Skeletal muscle tissue (tissue), 4 donors: ENCODE data around the gene AK4. TPM values are rescaled to one million over a fixed set of nuclear protein-coding genes. Genes with fewer than 3 reads are reported as not detected.

ENCODE experiments used
- H3K27ac ChIP-seq: one replicate; pipeline ENCODE4 v1.7.0; 2013; ENCODE audit warnings: mild to moderate bottlenecking, low read depth, low read length, inconsistent platforms
- H3K27me3 ChIP-seq, 3 donors: one replicate each; pipeline ENCODE4 v1.7.0; 2013; ENCODE audit warnings: low read length in 3 of 3; ENCODE audit not compliant: control insufficient read depth in 3 of 3, insufficient read depth in 3 of 3
- H3K36me3 ChIP-seq, 3 donors: one replicate each; pipeline ENCODE4 v1.7.0; 2013; ENCODE audit warnings: low read length in 3 of 3; ENCODE audit not compliant: control insufficient read depth in 3 of 3, insufficient read depth in 3 of 3
- H3K4me1 ChIP-seq, 3 donors: one replicate each; pipeline ENCODE4 v1.7.0; 2013; ENCODE audit warnings: low read length in 3 of 3, mild to moderate bottlenecking in 3 of 3; ENCODE audit not compliant: control insufficient read depth in 3 of 3, insufficient read depth in 3 of 3
- H3K4me3 ChIP-seq, 3 donors: one replicate each; pipeline ENCODE4 v1.7.0; 2013; ENCODE audit warnings: low read length in 3 of 3
- H3K9ac ChIP-seq, 3 donors: one replicate each; pipeline ENCODE4 v1.7.0; 2013; ENCODE audit warnings: low read length in 3 of 3, mild to moderate bottlenecking in 3 of 3, moderate library complexity in 2 of 3, low read depth in 1 of 3
- H3K9me3 ChIP-seq, 3 donors: one replicate each; pipeline ENCODE4 v1.7.0; 2013; ENCODE audit warnings: low read length in 3 of 3; ENCODE audit not compliant: control insufficient read depth in 3 of 3
- total RNA-seq: library from RNA; depleted of rRNA; stranded (reverse); fragments of >200 nt; gene quantifications from one replicate; pipeline ENCODE4 v1.2.3, GENCODE V29; 2014
- donor health status: Osteomylitis.

The AK4 gene
- total RNA-seq, 1 donor from 2014 or later, result 6.8 TPM

- Histone ChIP-seq H3K27ac (no peak overlapping the region), H3K9ac (no peak overlapping the region), H3K27me3 (no peaks in the 10 kb centered on the region), H3K4me1 (no peaks in the 10 kb centered on the region), H3K9me3 (peaks cover 0 to 2% (median 0%) of the 10 kb centered on the region in 3 donors), H3K4me3 (no peak overlapping the region), H3K36me3 (no peaks in the 10 kb centered on the region)
Observed at GRCh38 chr1:65237503-65237902, 89.5 kb downstream of the AK4 start.

- H3K9me3 ChIP-seq, result peaks cover 0 to 2% (median 0%) of the 10 kb centered on the region in 3 donors
- no peak overlapping the region for H3K27ac ChIP-seq
- no peaks in the 10 kb centered on the region for H3K4me1 ChIP-seq
- no peak overlapping the region for H3K9ac ChIP-seq
- H3K36me3 ChIP-seq, result no peaks in the 10 kb centered on the region
- no peaks in the 10 kb centered on the region for H3K27me3 ChIP-seq
- H3K4me3 ChIP-seq, result no peak overlapping the region
Observed at GRCh38 chr1:65238010-65238409, 90.0 kb downstream of the AK4 start.

GRCh38 chr1:65243491-65243890 lies 95.5 kb downstream of the AK4 start:
- Histone ChIP-seq H3K9me3 (no peaks in the 10 kb centered on the region), H3K4me1 (peaks cover 0 to 4% (median 3%) of the 10 kb centered on the region in 3 donors), H3K4me3 (no peak overlapping the region), H3K27me3 (no peaks in the 10 kb centered on the region), H3K27ac (no peak overlapping the region), H3K9ac (no peak overlapping the region), H3K36me3 (no peaks in the 10 kb centered on the region)

- Histone ChIP-seq H3K36me3 (no peaks in the 10 kb centered on the region), H3K27me3 (no peaks in the 10 kb centered on the region), H3K27ac (no peak overlapping the region), H3K4me3 (no peak overlapping the region), H3K4me1 (peaks cover 0 to 4% (median 3%) of the 10 kb centered on the region in 3 donors), H3K9ac (no peak overlapping the region), H3K9me3 (no peaks in the 10 kb centered on the region)
Observed at GRCh38 chr1:65245295-65245694, 97.3 kb downstream of the AK4 start.

GRCh38 chr1:65247419-65248359 lies 99.7 kb downstream of the AK4 start:
- Histone ChIP-seq H3K4me3 (no peak overlapping the region), H3K27me3 (no peaks in the 10 kb centered on the region), H3K9me3 (no peaks in the 10 kb centered on the region), H3K36me3 (no peaks in the 10 kb centered on the region), H3K9ac (no peak overlapping the region), H3K27ac (no peak overlapping the region), H3K4me1 (peaks cover 0 to 4% (median 3%) of the 10 kb centered on the region in 3 donors)

GRCh38 chr1:65250826-65251225 lies 102.8 kb downstream of the AK4 start:
- no peaks in the 10 kb centered on the region for H3K9me3 ChIP-seq
- H3K27ac ChIP-seq, result no peak overlapping the region
- no peak overlapping the region for H3K4me3 ChIP-seq
- H3K36me3 ChIP-seq, result no peaks in the 10 kb centered on the region
- no peaks in the 10 kb centered on the region for H3K27me3 ChIP-seq
- peaks cover 10 to 22% (median 19%) of the 10 kb centered on the region in 3 donors for H3K4me1 ChIP-seq
- H3K9ac ChIP-seq, result no peak overlapping the region

GRCh38 chr1:65253800-65254319 lies 105.9 kb downstream of the AK4 start:
- no peaks in the 10 kb centered on the region for H3K27me3 ChIP-seq
- peak overlapping the region; percentile 8 to 68 (median 50) for H3K9ac ChIP-seq
- H3K4me1 ChIP-seq, result peaks cover 10 to 18% (median 16%) of the 10 kb centered on the region in 3 donors
- H3K4me3 ChIP-seq, result peak overlapping the region; percentile 62 to 80 (median 78)
- no peaks in the 10 kb centered on the region for H3K9me3 ChIP-seq
- no peaks in the 10 kb centered on the region for H3K36me3 ChIP-seq
- H3K27ac ChIP-seq, result no peak overlapping the region

GRCh38 chr1:65254320-65255034 lies 106.5 kb downstream of the AK4 start:
- no peaks in the 10 kb centered on the region for H3K36me3 ChIP-seq
- H3K9ac ChIP-seq, result peak overlapping the region; percentile 54 to 74 (median 74)
- no peaks in the 10 kb centered on the region for H3K27me3 ChIP-seq
- H3K27ac ChIP-seq, result no peak overlapping the region
- H3K4me1 ChIP-seq, result peaks cover 10 to 18% (median 16%) of the 10 kb centered on the region in 3 donors
- H3K9me3 ChIP-seq, result no peaks in the 10 kb centered on the region
- peak overlapping the region; percentile 73 to 80 (median 78) for H3K4me3 ChIP-seq

GRCh38 chr1:65255035-65255655 lies 107.1 kb downstream of the AK4 start:
- Histone ChIP-seq H3K36me3 (no peaks in the 10 kb centered on the region), H3K9me3 (no peaks in the 10 kb centered on the region), H3K9ac (peak overlapping the region; percentile 54 to 74 (median 74)), H3K4me1 (peaks cover 10 to 18% (median 16%) of the 10 kb centered on the region in 3 donors), H3K27ac (no peak overlapping the region), H3K27me3 (no peaks in the 10 kb centered on the region), H3K4me3 (peak overlapping the region; percentile 73 to 80 (median 78))
